HG02678 (cell line): ENCODE results near the gene NFATC3.
"Not testable (repeated sequence)": the region's sequence is repeated elsewhere in the genome, so short reads cannot be mapped to it uniquely, and the experiment has no call there.

Experiments
- ATAC-seq: cut with Tn5 transposase; IDR thresholded peaks from one replicate; pipeline ENCODE4 v1.9.1; 2021; ENCODE audit warnings: mild to moderate bottlenecking, moderate library complexity; ENCODE audit not compliant: unreplicated experiment

The NFATC3 gene

GRCh38 chr16:68088130-68088972, 3.2 kb downstream of the NFATC3 start:
- no peak for ATAC-seq

DNA sequence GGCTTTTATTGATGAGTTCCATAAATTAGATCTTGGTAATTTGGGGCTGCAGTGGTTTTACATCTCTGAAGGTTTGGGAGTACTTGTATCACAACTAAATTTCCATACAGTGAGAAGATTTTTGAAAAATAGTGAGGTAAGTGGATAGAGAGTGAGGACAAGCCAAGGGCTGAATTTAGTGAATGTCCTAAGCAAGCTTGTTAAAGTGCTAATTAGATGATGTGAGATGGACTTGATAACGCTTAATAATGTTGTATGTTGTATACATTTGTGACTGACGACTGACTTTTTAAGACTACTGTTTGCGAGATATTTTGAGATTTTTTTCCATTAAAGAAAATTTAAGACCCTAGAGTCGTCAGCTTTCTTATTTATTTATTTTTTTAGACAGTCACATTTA, 3.9 kb downstream of the NFATC3 start:
- no peak for ATAC-seq

- ATAC-seq: no peak
Measured at GRCh38 chr16:68090130-68090529, 5.0 kb downstream of the NFATC3 start.

DNA sequence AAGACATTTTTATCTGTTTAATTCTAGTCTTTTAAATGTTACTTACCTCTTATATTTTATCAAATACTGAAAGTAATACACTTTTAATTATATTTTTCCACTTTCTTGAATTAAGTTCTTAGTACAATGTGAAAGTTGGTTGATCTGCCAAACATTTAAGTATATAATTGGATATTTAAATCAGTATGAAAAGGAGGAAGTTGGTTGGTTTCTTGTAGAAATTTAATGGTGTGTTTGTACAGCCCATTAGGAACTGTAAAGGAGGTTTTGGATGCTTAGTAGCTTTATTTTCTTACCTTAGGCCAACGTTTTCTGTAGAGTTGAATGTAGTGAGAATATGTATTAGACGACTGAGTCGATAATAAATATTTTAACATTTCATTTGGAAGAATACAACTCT, 5.4 kb downstream of the NFATC3 start:
- ATAC-seq: no peak

DNA sequence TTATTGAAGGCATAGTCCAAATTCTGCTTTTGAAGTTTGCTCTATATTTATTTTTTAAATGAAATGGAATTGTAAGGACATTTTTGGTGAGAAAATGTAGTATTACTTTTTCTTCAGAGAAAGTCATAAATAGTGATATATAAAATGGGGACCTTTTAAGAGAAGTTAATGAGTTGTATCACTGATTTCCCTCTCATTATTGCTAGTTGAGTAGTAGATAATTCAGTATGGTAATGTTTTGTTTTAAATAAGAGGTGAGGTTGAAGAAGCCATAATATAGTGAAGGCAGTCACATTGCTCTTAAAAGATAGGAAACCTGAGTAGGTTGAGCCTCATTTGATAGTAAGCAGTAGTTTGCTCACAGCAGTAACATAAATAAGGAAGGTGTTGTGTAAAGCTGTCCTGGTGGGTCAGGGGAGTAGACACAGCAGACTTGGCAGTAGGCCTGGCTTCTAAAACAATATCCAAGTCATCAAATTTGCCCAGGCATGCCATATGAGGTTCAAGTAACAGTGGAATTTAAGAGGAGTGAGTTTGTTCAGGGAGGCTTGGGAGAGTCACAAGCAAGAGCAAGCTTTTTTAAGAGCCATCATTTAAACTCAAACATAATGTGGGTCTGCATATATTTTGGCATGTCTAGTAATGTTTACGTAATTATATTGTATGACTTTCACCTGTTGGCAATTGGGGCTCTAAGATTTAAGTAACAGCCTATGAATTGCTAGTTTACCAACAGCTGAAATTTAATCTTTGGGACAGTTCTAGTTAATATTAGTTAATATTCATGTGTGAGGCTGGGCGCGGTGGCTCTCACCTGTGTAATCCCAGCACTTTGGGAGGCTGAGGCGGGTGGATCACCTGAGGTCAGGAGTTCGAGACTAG, 6.5 kb downstream of the NFATC3 start:
- no peak for ATAC-seq

DNA sequence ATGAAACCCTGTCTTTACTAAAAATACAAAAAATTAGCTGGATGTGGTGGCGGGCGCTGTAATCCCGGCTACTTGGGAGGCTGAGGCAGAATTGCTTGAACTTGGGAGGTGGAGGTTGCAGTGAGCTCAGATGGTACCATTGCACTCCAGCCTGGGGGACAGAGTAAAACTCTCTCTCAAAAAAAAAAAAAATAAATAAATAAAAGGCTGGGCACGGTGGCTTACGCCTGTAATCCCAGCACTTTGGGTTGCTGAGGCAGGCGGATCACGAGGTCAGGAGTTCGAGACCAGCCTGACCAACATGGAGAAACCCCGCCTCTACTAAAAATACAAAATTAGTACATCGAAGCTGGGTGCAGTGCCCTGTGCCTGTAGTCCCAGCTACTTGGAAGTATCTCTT, 7.1 kb downstream of the NFATC3 start:
- not testable (repeated sequence) for ATAC-seq

DNA sequence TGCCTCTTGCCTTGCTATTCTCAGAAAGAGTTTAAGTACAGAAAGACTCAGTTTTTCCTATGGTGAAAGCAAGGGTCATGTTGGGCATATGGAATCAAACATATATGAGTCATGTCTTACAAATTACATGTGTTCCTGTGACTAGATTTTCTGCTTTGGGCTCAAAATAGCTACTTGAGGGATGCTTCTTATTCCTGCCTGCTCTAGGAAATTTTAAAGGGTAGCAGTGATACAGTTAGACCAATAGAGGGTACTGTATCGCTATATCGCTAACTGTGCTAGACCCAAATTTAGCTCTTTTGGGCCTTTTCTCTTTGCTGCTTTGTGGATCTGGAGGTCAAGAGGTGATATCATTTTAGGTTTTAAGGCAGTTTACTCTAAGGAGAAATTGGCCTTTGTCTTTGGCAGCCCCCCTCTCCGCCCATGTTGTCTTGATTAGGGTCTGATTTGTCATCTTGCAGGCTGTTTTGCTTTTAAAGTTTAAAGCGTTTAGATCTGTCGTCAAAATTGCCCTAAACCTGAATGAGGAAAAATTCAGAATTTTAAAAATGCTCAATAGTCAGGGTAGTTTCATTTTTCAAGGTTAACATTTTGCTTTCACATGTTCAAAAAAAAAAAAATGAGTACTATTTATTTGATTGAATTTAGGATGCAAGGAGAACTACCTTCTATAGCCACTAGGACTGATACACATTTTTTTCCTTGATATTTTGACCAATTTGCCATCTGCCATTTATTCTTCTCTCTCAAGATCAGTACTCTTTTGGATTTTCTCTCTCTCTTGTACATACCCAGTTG, 8.8 kb downstream of the NFATC3 start:
- ATAC-seq: no peak

- ATAC-seq: no peak
Measured at GRCh38 chr16:68094614-68094934, 9.4 kb downstream of the NFATC3 start.

DNA sequence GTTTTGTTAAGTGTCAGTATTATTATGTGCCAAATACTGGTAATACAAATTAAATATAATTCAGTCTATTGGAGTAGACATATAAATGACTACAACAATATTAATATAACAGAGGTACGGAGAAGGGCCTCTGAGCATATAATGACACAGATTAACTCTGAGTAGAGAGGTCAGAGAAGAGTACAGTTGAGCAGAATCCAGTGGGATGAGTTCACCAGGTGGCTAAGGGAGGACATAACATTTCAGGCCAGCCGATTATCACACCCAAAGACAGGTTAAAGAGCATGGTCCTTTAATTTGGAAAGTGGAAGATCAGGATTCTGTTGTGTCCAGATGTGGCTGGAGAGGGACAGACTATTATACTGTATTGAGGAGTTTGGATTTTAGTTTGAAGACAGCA, 11.3 kb downstream of the NFATC3 start:
- ATAC-seq: no peak

- no peak for ATAC-seq
Measured at GRCh38 chr16:68097088-68097487, 11.9 kb downstream of the NFATC3 start.

DNA sequence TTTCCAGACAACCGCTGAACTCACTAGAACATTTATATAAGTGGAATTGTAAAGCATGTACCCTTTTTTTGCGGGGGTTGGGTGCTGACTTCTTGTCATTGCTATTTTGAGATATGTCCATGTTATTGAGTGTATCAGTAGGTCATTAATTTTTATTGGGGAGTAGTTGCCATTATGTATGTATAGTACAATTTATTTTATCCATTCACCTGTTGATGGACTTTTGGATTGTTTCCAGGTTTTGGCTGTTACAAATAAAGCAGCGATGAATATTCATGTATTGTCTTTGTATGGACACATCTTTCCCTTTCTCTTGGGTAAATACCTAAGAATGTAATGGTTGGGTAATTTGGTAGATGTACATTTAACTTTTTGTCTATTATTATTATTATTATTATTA, 12.7 kb downstream of the NFATC3 start:
- no peak for ATAC-seq

GRCh38 chr16:68100488-68100887, 15.3 kb downstream of the NFATC3 start:
- ATAC-seq: no peak

DNA sequence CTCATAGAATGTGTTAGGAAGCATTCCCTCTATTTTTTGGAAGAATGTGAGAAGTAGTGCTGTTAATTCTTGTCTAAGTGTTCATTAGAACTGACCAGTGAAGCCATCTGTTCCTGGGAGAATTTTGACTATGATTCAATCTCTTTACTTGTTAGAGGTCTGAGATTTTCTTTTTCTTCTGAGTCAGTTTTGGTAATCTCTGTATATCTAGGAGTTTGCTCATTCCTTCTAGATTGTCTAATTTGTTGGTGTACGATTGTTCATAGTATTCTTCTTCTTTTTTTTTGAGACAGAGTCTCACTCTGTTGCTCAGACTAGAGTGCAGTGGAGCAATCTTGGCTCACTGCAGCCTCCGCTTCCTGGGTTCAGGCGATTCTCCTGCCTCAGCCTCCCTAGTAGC, 20.4 kb downstream of the NFATC3 start:
- no peak for ATAC-seq

DNA sequence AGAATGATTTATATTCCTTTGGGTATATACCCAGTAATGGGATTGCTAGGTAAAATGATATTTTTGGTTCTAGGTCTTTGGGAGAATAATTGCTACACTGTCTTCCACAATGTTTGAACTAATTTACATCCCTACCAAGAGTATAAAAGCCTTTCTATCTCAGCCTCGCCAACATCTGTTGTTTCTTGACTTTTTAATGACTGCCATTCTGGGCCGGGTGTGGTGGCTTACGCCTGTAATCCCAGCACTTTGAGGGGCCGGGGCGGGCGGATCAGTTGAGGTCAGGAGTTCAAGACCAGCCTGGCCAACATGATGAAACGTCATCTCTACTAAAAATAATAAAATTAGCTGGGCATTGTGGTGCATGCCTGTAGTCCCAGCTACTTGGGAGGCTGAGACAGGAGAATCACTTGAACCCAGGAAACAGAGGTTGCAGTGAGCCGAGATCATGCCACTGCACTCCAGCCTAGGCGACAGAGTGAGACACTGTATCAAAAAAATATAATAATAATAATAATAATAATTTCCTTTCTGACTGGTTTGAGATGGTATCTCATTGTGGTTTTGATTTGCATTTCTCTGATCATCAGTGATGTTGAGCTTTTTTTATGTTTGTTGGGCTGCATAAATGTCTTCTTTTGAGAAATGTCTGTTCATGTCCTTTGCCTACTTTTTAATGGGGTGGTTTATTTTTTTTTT, 22.2 kb downstream of the NFATC3 start:
- not testable (repeated sequence) for ATAC-seq

- not testable (repeated sequence) for ATAC-seq
Measured at GRCh38 chr16:68109156-68109555, 24.0 kb downstream of the NFATC3 start.

- not testable (repeated sequence) for ATAC-seq
Measured at GRCh38 chr16:68110611-68111010, 25.4 kb downstream of the NFATC3 start.

GRCh38 chr16:68111379-68111778, 26.2 kb downstream of the NFATC3 start:
- no peak for ATAC-seq

GRCh38 chr16:68113059-68113761, 28.0 kb downstream of the NFATC3 start:
- ATAC-seq: no peak

- no peak for ATAC-seq
Measured at GRCh38 chr16:68113765-68114240, 28.6 kb downstream of the NFATC3 start.

- ATAC-seq: not testable (repeated sequence)
Measured at GRCh38 chr16:68114939-68115338, 29.8 kb downstream of the NFATC3 start.
